Fibroblast of lung (primary cell): ENCODE measurements around the gene SALL1.

Source experiments
- EZH2 ChIP-seq: IDR thresholded peaks from 2 replicates; pipeline ENCODE4 v1.5.1; 2012; ENCODE audit warnings: low read length, control low read depth, mild to moderate bottlenecking; ENCODE audit errors: missing control alignments
- TF ChIP-seq, protein P1 (sequence below), 2 donors: IDR thresholded peaks in 1 of 2; conservative IDR thresholded peaks in 1 of 2; 1 replicate in 1 of 2; 2 replicates in 1 of 2; pipeline ENCODE4 v1.5.1; 2011 to 2012; ENCODE audit warnings: low read length in 2 of 2, control low read depth in 1 of 2, inconsistent platforms in 1 of 2, low read depth in 1 of 2, mild to moderate bottlenecking in 1 of 2

DNA sequence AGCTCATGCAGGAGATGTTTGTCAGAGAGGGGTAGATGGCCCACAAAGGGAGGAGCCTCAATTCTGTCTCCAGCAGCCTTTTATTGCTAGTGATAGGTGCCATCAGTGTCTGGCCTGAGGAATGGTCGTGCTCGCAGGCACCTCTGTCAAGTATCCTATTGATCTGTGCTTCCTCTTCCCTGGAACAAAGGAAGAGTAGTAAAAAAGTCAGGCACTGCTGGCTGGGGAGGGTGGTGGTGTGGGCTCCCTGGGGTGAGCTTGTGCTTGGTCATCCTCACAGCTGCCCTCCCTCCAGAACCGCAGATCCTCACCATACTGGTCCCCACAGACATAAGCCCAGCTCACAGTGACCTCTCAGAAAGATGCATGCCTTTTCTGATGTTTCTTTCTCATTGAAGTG is 15.0 kb upstream of the SALL1 start:
- TF ChIP-seq, protein P1, sequence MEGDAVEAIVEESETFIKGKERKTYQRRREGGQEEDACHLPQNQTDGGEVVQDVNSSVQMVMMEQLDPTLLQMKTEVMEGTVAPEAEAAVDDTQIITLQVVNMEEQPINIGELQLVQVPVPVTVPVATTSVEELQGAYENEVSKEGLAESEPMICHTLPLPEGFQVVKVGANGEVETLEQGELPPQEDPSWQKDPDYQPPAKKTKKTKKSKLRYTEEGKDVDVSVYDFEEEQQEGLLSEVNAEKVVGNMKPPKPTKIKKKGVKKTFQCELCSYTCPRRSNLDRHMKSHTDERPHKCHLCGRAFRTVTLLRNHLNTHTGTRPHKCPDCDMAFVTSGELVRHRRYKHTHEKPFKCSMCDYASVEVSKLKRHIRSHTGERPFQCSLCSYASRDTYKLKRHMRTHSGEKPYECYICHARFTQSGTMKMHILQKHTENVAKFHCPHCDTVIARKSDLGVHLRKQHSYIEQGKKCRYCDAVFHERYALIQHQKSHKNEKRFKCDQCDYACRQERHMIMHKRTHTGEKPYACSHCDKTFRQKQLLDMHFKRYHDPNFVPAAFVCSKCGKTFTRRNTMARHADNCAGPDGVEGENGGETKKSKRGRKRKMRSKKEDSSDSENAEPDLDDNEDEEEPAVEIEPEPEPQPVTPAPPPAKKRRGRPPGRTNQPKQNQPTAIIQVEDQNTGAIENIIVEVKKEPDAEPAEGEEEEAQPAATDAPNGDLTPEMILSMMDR (conservative IDR thresholded peaks at IDR 0.05 in 1 of 2, IDR thresholded peaks at IDR 0.05 in 1 of 2; ENCODE audit: low read depth in 1 of 2, low read length in 2 of 2) = no peak
- TF ChIP-seq EZH2 = no peak
